ENCODE measurements around the gene ATAD3A. TPM values are rescaled to one million over a fixed set of nuclear protein-coding genes. Genes with fewer than 3 reads are reported as not detected.
"Not testable (repeated sequence)": the region's sequence is repeated elsewhere in the genome, so short reads cannot be mapped to it uniquely, and the experiment has no call there.

The ATAD3A gene
- total RNA-seq, 1 experiment from 2014 or later: 57.5 TPM

DNA sequence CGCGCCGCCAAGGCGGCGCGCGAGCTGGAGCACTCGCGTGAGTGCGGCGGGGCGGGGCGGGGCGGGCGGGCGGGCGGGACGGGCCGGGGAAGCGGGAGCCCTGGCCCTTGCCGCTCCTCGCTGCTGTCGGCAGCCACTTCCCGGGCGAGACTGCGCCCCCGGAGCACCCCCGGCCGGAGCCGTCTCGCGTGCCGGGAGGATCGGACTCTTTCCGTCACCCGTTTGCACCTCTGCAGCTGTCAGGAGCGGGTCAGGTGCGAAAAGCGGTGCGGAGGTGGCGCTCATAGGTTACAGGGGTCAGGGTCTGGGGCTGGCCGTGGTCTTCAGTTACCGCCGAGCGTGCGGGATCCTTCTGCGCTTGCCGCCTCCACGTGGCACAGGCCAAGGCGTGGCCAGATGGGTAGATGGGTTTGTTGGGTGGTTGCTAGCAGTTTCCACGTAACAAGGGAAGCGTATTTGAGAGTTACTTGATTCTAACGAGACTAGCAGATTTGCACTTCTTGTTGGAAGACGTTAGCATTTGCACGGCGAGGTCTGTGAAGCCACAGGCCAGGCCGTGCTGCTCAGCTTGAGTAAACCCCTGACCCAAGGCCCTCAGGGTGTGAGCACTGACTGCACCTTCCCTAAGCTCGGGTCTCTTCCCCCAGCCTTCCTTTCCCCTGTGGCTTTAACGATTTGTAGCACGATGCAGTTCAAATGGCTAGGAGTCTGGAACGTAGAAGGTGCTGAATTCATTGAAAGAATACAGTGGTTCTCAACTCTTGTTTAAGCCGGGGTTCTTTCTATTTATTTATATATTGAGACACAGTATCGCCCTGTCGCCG lies 39.7 kb upstream of the ATAD3A start:
- H3K36me3 ChIP-seq (ENCODE audit: control insufficient read depth, insufficient read depth, low read length); H3K27me3 ChIP-seq (ENCODE audit: control insufficient read depth, insufficient read depth, low read length); POLR2A ChIA-PET; in situ Hi-C loops (cut with HindIII; ENCODE audit: low pct_unique_long_range_greater_than_20kb, low sequenced_read_pairs); H3K9me3 ChIP-seq (ENCODE audit: control insufficient read depth, insufficient read depth, low read depth, low read length); H3K4me1 ChIP-seq (ENCODE audit: control insufficient read depth, insufficient read depth, low read length); CTCF ChIA-PET; intact Hi-C loops (cut with micrococcal nuclease; ENCODE audit: unreplicated experiment): not testable (repeated sequence)
- TSS peak; percentile 83 for BruUV-seq (replicated peaks)
- Histone ChIP-seq H3K4me3 (ENCODE audit: low read depth in 2 of 2, low read length in 2 of 2) (peak overlapping the region; percentile 75 to 78), H3K27ac (ENCODE audit: low read length) (peak overlapping the region; percentile 24)
- DNase-seq (ENCODE audit: low read depth, low spot score) (peak; percentile 0), ATAC-seq (peak; percentile 60)

DNA sequence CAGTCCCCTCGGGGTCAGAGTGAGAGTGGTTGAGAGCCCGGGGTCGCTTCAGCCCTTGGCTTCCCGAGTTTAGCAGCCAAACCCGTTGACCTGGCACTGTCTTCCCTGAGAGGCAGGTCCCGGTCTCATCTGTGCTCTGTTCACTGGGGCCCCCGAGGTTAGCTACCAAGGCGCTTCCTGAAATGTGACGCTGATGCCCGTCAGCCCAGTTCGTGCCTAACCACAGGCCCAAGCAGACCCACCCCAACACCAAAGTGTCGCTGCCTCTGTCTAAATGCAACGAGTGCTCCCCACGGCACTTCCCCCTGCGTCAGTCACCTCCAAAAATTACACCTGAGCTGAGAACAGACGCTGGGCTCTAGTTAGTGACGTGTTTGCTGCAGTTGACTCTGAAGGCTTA lies 36.0 kb upstream of the ATAD3A start:
- ATAC-seq; H3K4me3 ChIP-seq (ENCODE audit: low read depth in 2 of 2, low read length in 2 of 2); H3K27me3 ChIP-seq (ENCODE audit: control insufficient read depth, insufficient read depth, low read length); H3K4me1 ChIP-seq (ENCODE audit: control insufficient read depth, insufficient read depth, low read length); POLR2A ChIA-PET; H3K27ac ChIP-seq (ENCODE audit: low read length); intact Hi-C loops (cut with micrococcal nuclease; ENCODE audit: unreplicated experiment); H3K36me3 ChIP-seq (ENCODE audit: control insufficient read depth, insufficient read depth, low read length); in situ Hi-C loops (cut with HindIII; ENCODE audit: low pct_unique_long_range_greater_than_20kb, low sequenced_read_pairs); CTCF ChIA-PET; BruUV-seq (replicated peaks); DNase-seq (ENCODE audit: low read depth, low spot score); H3K9me3 ChIP-seq (ENCODE audit: control insufficient read depth, insufficient read depth, low read depth, low read length): not testable (repeated sequence)

DNA sequence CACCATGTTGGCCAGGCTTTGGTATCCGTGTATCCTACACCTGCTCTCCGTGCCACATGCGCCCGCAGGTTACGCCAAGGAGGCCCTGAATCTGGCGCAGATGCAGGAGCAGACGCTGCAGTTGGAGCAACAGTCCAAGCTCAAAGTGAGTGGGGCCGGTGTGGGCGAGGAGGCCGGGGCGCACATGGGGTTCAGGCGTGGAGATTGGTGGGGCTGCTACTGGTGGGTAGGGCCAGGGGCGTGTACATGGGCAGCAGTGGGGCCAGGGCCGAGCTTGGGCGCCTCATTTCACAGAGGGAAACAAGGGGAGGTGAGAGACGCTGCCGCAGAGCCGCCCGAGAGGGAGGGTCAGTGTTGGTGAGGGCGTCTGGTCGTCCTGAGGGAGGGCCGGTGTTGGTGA lies 34.8 kb upstream of the ATAD3A start:
- Histone ChIP-seq H3K4me1 (ENCODE audit: control insufficient read depth, insufficient read depth, low read length) (peaks cover 6% of the 10 kb centered on the region; the same call in 1 of the 2 replicates), H3K4me3 (ENCODE audit: low read depth in 2 of 2, low read length in 2 of 2) (no peak overlapping the region), H3K27ac (ENCODE audit: low read length) (no peak overlapping the region), H3K36me3 (ENCODE audit: control insufficient read depth, insufficient read depth, low read length) (no peaks in the 10 kb centered on the region), H3K9me3 (ENCODE audit: control insufficient read depth, insufficient read depth, low read depth, low read length) (no peaks in the 10 kb centered on the region), H3K27me3 (ENCODE audit: control insufficient read depth, insufficient read depth, low read length) (no peaks in the 10 kb centered on the region)
- ATAC-seq (no peak), DNase-seq (ENCODE audit: low read depth, low spot score) (no peak)
- TF ChIP-seq TCF7L2 (IDR thresholded peaks at IDR 0.05; ENCODE audit: low read depth, low read length) (no peak), POLR2AphosphoS5 (IDR thresholded peaks at IDR 0.05; ENCODE audit: low read depth, low read length) (no peak), SIN3A (IDR thresholded peaks at IDR 0.05; ENCODE audit: borderline replicate concordance, insufficient read depth, low read depth, low read length) (no peak)
- TF ChIP-seq, protein P1, sequence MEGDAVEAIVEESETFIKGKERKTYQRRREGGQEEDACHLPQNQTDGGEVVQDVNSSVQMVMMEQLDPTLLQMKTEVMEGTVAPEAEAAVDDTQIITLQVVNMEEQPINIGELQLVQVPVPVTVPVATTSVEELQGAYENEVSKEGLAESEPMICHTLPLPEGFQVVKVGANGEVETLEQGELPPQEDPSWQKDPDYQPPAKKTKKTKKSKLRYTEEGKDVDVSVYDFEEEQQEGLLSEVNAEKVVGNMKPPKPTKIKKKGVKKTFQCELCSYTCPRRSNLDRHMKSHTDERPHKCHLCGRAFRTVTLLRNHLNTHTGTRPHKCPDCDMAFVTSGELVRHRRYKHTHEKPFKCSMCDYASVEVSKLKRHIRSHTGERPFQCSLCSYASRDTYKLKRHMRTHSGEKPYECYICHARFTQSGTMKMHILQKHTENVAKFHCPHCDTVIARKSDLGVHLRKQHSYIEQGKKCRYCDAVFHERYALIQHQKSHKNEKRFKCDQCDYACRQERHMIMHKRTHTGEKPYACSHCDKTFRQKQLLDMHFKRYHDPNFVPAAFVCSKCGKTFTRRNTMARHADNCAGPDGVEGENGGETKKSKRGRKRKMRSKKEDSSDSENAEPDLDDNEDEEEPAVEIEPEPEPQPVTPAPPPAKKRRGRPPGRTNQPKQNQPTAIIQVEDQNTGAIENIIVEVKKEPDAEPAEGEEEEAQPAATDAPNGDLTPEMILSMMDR (IDR thresholded peaks at IDR 0.05): no peak
- TF ChIP-seq, protein P2, sequence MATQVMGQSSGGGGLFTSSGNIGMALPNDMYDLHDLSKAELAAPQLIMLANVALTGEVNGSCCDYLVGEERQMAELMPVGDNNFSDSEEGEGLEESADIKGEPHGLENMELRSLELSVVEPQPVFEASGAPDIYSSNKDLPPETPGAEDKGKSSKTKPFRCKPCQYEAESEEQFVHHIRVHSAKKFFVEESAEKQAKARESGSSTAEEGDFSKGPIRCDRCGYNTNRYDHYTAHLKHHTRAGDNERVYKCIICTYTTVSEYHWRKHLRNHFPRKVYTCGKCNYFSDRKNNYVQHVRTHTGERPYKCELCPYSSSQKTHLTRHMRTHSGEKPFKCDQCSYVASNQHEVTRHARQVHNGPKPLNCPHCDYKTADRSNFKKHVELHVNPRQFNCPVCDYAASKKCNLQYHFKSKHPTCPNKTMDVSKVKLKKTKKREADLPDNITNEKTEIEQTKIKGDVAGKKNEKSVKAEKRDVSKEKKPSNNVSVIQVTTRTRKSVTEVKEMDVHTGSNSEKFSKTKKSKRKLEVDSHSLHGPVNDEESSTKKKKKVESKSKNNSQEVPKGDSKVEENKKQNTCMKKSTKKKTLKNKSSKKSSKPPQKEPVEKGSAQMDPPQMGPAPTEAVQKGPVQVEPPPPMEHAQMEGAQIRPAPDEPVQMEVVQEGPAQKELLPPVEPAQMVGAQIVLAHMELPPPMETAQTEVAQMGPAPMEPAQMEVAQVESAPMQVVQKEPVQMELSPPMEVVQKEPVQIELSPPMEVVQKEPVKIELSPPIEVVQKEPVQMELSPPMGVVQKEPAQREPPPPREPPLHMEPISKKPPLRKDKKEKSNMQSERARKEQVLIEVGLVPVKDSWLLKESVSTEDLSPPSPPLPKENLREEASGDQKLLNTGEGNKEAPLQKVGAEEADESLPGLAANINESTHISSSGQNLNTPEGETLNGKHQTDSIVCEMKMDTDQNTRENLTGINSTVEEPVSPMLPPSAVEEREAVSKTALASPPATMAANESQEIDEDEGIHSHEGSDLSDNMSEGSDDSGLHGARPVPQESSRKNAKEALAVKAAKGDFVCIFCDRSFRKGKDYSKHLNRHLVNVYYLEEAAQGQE (IDR thresholded peaks at IDR 0.05; ENCODE audit: insufficient read depth in 1 of 2, low read depth in 2 of 2, low read length in 1 of 2): no peak
- intact Hi-C loops (cut with micrococcal nuclease; ENCODE audit: unreplicated experiment) (no loop called here), in situ Hi-C loops (cut with HindIII; ENCODE audit: low pct_unique_long_range_greater_than_20kb, low sequenced_read_pairs) (no loop called here)
- no TSS peak for BruUV-seq (replicated peaks)
- POLR2A ChIA-PET: interaction anchor here (0.6 kb wide), 1 partner anchor 27 kb away, joined by 4 read pairs; no protein-coding TSS in a partner anchor
- CTCF ChIA-PET: no interaction called here
